K562 treated with DMSO at 1 percent for 4 hours (cell line): Measurements from ENCODE around the gene EEPD1. TPM values are rescaled to one million over a fixed set of nuclear protein-coding genes. Genes with fewer than 3 reads are reported as not detected.

Source experiments
- total RNA-seq: library from RNA; unstranded; fragments of 300-600 nt; gene quantifications from 2 replicates; pipeline ENCODE4 v1.2.3, GENCODE V29; 2022; ENCODE audit not compliant: insufficient read depth

Gene EEPD1
- 0.44 and 1.1 TPM in 2 replicates for total RNA-seq

DNA sequence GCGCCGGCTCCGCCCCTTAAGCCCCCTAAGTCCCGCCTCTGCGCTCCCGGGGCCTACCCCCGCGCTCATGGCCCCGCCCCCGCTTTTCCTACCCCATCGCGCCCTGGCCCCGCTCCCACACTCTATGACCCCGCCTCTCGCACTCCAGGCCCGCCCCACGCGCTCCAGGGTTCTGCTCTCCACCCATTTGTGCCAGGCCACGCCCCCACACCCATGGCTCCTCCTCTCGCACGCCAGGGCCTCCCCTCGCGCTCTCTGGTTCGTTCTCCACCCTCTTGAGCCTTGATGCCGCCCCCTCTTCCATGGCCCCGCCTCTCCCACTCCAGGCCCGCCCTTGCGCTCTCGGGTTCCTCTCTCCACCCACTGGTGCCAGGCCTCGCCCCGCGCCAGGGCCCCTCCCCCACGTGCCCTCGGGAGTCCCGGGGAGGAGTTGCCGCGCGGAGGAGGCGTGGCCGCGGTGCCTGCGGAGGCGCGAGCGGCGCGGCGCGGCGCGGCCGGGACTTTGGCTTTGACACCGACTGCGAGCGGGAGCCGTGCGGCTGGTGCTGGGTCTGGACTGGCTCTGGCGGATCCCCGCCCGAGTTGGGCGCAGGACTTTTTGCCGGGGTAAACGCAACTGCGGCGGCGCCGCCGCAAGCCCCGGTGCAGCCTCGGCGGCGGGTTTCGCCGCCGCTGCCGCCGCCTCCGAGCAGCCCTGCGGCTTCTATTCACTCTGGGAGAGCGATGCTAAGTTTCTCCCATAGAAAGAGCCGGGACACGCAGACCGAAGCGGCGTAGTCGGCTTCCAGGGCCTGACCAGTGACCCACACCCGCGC, at the start of gene EEPD1:
Gene EEPD1, plus strand, starts transcription at position 499 of the 815 bp plus-strand sequence. CDS start 1,071 bp downstream, outside the sequence.

Other genes with a start within 250 kb of the EEPD1 start
- 35.7 and 44.4 TPM in 2 replicates for gene ANLN, start 236.6 kb downstream of the EEPD1 start, total RNA-seq